Measurements from ENCODE around the gene SLC25A25. TPM values are rescaled to one million over a fixed set of nuclear protein-coding genes. Genes with fewer than 3 reads are reported as not detected.

The SLC25A25 gene
- total and polyA plus RNA-seq, 9 of the 15 experiments (the other 6 are each of a cell fraction or from before 2014, with no cell fraction given): 0.07 to 35.9 (median 23.2) TPM

DNA sequence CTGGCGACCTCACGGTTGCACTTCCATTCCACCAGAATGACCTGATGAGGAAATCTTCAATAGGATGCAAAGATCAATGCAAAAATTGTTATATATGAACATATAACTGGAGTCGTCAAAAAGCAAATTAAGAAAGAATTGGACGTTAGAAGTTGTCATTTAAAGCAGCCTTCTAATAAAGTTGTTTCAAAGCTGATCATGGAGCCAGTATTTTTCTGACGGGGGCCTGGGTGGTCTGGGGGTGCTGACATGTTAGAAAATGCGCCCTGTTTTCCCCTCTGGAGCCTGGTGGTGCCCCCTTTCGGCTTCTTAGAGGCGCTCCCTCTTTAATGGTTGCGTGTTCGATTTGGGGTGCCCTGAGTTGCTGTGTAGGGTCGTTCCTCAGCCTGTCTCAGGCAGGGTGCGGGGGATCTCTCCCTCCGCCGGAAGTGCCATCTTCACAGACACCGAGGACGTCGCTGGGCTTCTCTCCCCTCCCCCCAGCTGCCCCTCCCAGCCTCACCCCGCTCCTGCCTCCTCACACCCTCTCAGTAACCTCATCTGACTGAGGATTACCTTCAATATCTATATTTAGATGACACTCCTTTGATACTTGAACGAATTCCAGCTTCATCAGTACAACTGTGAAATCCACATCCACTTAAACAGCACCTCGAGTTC is 41.1 kb downstream of the SLC25A25 start (continued):
- TF ChIP-seq, protein P1, sequence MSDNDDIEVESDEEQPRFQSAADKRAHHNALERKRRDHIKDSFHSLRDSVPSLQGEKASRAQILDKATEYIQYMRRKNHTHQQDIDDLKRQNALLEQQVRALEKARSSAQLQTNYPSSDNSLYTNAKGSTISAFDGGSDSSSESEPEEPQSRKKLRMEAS (CRISPR knock-in tag; IDR thresholded peaks at IDR 0.05): no peak
- peak; percentile 48; the same call in 1 of the 2 replicates for TF ChIP-seq POLR2G (IDR thresholded peaks at IDR 0.05; ENCODE audit: low read depth, low read length)
- no peak for TF ChIP-seq IRF2 (CRISPR knock-in tag; IDR thresholded peaks at IDR 0.05)
- no peak for TF ChIP-seq ZNF121 (CRISPR knock-in tag; conservative IDR thresholded peaks at IDR 0.05)
- TF ChIP-seq ZNF778 (CRISPR knock-in tag; IDR thresholded peaks at IDR 0.05): no peak
- no peak for TF ChIP-seq RBM22 (IDR thresholded peaks at IDR 0.05; ENCODE audit: low read depth, low read length, poor library complexity, severe bottlenecking)
- TF ChIP-seq, protein P2, sequence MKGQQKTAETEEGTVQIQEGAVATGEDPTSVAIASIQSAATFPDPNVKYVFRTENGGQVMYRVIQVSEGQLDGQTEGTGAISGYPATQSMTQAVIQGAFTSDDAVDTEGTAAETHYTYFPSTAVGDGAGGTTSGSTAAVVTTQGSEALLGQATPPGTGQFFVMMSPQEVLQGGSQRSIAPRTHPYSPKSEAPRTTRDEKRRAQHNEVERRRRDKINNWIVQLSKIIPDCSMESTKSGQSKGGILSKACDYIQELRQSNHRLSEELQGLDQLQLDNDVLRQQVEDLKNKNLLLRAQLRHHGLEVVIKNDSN (CRISPR knock-in tag; IDR thresholded peaks at IDR 0.05): no peak
- TF ChIP-seq, protein P3, sequence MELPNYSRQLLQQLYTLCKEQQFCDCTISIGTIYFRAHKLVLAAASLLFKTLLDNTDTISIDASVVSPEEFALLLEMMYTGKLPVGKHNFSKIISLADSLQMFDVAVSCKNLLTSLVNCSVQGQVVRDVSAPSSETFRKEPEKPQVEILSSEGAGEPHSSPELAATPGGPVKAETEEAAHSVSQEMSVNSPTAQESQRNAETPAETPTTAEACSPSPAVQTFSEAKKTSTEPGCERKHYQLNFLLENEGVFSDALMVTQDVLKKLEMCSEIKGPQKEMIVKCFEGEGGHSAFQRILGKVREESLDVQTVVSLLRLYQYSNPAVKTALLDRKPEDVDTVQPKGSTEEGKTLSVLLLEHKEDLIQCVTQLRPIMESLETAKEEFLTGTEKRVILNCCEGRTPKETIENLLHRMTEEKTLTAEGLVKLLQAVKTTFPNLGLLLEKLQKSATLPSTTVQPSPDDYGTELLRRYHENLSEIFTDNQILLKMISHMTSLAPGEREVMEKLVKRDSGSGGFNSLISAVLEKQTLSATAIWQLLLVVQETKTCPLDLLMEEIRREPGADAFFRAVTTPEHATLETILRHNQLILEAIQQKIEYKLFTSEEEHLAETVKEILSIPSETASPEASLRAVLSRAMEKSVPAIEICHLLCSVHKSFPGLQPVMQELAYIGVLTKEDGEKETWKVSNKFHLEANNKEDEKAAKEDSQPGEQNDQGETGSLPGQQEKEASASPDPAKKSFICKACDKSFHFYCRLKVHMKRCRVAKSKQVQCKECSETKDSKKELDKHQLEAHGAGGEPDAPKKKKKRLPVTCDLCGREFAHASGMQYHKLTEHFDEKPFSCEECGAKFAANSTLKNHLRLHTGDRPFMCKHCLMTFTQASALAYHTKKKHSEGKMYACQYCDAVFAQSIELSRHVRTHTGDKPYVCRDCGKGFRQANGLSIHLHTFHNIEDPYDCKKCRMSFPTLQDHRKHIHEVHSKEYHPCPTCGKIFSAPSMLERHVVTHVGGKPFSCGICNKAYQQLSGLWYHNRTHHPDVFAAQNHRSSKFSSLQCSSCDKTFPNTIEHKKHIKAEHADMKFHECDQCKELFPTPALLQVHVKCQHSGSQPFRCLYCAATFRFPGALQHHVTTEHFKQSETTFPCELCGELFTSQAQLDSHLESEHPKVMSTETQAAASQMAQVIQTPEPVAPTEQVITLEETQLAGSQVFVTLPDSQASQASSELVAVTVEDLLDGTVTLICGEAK (IDR thresholded peaks at IDR 0.05): peak; percentile 88
- TF ChIP-seq, protein P3 (CRISPR knock-in tag; IDR thresholded peaks at IDR 0.05): peak; percentile 58; the same call in 1 of the 2 replicates
- TF ChIP-seq POLR2AphosphoS5 (IDR thresholded peaks at IDR 0.05; ENCODE audit: control insufficient read depth, insufficient read depth, low read depth, low read length): 0 out of 2 replicates have a peak, but pooled peaks have one; percentile 22
- no peak for TF ChIP-seq KLF10 (CRISPR knock-in tag; IDR thresholded peaks at IDR 0.05)
- no peak for TF ChIP-seq ZNF699 (CRISPR knock-in tag; IDR thresholded peaks at IDR 0.05; ENCODE audit: insufficient replicate concordance)
- TF ChIP-seq, protein P4, sequence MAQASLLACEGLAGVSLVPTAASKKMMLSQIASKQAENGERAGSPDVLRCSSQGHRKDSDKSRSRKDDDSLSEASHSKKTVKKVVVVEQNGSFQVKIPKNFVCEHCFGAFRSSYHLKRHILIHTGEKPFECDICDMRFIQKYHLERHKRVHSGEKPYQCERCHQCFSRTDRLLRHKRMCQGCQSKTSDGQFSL (CRISPR knock-in tag; IDR thresholded peaks at IDR 0.05): peak; percentile 28; the same call in 1 of the 2 replicates
- TF ChIP-seq, protein P4 (tag; IDR thresholded peaks at IDR 0.05): no peak
- TF ChIP-seq, protein P5, sequence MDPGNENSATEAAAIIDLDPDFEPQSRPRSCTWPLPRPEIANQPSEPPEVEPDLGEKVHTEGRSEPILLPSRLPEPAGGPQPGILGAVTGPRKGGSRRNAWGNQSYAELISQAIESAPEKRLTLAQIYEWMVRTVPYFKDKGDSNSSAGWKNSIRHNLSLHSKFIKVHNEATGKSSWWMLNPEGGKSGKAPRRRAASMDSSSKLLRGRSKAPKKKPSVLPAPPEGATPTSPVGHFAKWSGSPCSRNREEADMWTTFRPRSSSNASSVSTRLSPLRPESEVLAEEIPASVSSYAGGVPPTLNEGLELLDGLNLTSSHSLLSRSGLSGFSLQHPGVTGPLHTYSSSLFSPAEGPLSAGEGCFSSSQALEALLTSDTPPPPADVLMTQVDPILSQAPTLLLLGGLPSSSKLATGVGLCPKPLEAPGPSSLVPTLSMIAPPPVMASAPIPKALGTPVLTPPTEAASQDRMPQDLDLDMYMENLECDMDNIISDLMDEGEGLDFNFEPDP (CRISPR knock-in tag; IDR thresholded peaks at IDR 0.05): no peak
